Ishikawa (cell line): ENCODE measurements around the gene WIPF1.

Experiments
- EGR1 ChIP-seq: IDR thresholded peaks from 2 replicates; pipeline ENCODE4 v1.6.1; 2012
- NFIC ChIP-seq: IDR thresholded peaks from 2 replicates; pipeline ENCODE4 v1.6.1; 2012
- TAF1 ChIP-seq: IDR thresholded peaks from 2 replicates; pipeline ENCODE4 v1.6.1; 2012; ENCODE audit warnings: low read depth, mild to moderate bottlenecking
- TEAD4 ChIP-seq: IDR thresholded peaks from 2 replicates; pipeline ENCODE4 v1.6.1; 2012
- ZBTB7A ChIP-seq: IDR thresholded peaks from 2 replicates; pipeline ENCODE4 v1.6.1; 2012; ENCODE audit warnings: low read depth
- TF ChIP-seq, protein P1 (sequence below): IDR thresholded peaks from 2 replicates; pipeline ENCODE4 v1.6.1; 2012; ENCODE audit warnings: low read depth, mild to moderate bottlenecking
- TF ChIP-seq, protein P2 (sequence below): IDR thresholded peaks from 2 replicates; pipeline ENCODE4 v1.6.1; 2012

DNA sequence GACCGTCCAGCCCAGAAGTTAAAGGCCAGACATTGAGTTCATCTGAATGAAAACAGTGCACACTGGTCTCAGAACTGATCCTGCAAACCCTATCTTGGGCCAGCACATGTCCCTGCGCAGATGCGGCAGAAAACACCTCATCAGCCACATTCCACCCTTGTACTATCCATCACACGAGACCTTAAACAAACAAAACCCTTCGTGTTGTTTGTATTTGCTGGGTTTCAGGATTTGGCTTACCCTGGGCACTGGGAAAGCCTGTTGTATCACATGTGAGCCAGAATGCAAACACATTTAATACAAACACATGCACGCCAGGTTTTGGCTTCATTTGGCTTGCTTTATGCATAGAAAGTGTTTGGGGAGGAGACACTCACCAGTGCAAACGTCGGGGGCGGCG lies 12.5 kb downstream of the WIPF1 start:
- TF ChIP-seq, protein P1, sequence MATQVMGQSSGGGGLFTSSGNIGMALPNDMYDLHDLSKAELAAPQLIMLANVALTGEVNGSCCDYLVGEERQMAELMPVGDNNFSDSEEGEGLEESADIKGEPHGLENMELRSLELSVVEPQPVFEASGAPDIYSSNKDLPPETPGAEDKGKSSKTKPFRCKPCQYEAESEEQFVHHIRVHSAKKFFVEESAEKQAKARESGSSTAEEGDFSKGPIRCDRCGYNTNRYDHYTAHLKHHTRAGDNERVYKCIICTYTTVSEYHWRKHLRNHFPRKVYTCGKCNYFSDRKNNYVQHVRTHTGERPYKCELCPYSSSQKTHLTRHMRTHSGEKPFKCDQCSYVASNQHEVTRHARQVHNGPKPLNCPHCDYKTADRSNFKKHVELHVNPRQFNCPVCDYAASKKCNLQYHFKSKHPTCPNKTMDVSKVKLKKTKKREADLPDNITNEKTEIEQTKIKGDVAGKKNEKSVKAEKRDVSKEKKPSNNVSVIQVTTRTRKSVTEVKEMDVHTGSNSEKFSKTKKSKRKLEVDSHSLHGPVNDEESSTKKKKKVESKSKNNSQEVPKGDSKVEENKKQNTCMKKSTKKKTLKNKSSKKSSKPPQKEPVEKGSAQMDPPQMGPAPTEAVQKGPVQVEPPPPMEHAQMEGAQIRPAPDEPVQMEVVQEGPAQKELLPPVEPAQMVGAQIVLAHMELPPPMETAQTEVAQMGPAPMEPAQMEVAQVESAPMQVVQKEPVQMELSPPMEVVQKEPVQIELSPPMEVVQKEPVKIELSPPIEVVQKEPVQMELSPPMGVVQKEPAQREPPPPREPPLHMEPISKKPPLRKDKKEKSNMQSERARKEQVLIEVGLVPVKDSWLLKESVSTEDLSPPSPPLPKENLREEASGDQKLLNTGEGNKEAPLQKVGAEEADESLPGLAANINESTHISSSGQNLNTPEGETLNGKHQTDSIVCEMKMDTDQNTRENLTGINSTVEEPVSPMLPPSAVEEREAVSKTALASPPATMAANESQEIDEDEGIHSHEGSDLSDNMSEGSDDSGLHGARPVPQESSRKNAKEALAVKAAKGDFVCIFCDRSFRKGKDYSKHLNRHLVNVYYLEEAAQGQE: no peak
- TF ChIP-seq TEAD4: no peak
- TF ChIP-seq, protein P2, sequence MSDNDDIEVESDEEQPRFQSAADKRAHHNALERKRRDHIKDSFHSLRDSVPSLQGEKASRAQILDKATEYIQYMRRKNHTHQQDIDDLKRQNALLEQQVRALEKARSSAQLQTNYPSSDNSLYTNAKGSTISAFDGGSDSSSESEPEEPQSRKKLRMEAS: no peak
- no peak for TF ChIP-seq NFIC
- TF ChIP-seq EGR1: no peak
- TF ChIP-seq ZBTB7A: no peak
- no peak for TF ChIP-seq TAF1
